Colonic mucosa (tissue), 4 donors: ENCODE measurements around the gene CD7. TPM values are rescaled to one million over a fixed set of nuclear protein-coding genes. Genes with fewer than 3 reads are reported as not detected.

Source experiments
- DNase-seq: peaks from one replicate; pipeline ENCODE4 v3.0.0-alpha.2; 2020
- H3K27ac ChIP-seq: fragments of 200-600 bp; one replicate; pipeline ENCODE4 v1.8.0; 2021
- H3K27me3 ChIP-seq: fragments of 200-600 bp; one replicate; pipeline ENCODE4 v1.8.0; 2021
- H3K36me3 ChIP-seq: fragments of 200-600 bp; one replicate; pipeline ENCODE4 v1.8.0; 2021
- H3K4me1 ChIP-seq: fragments of 200-600 bp; one replicate; pipeline ENCODE4 v1.8.0; 2021; ENCODE audit warnings: mild to moderate bottlenecking
- H3K4me3 ChIP-seq: fragments of 200-600 bp; one replicate; pipeline ENCODE4 v1.8.0; 2021
- H3K9ac ChIP-seq, 2 donors: one replicate each; pipeline ENCODE4 v1.7.0; 2013; ENCODE audit warnings: control low read depth in 2 of 2, low read depth in 2 of 2, low read length in 2 of 2
- H3K9me3 ChIP-seq: fragments of 200-600 bp; one replicate; pipeline ENCODE4 v1.8.0; 2021
- intact Hi-C: fragments of 100-400 bp; cut with DNase I; formaldehyde crosslinking; loops from one replicate; pipeline ENCODE4 v1.14.1; 2022
- total RNA-seq, 2 donors: library from RNA; stranded (reverse); fragmentation: NEBNext Ultra II Directional in 1 of 2; extraction: Animal tissue kit (Norgen Biotek cat#: 25700) in 1 of 2; gene quantifications; one replicate each; pipeline ENCODE4 v1.2.1, GENCODE V29; 2021
- TF ChIP-seq, protein P1 (sequence below): fragments of 200-600 bp; IDR thresholded peaks from one replicate; pipeline ENCODE4 v1.8.0; 2022; ENCODE audit warnings: antibody characterized with exemption, mild to moderate bottlenecking
- donor health status: healthy.
- donor health status: DM: no; HTN: no; CAD: no.
- donor health status: DM: no; HTN: no; CAD: no.

Gene CD7
- total RNA-seq, 2 donors from 2014 or later = 4.2 to 5.0 TPM

DNA sequence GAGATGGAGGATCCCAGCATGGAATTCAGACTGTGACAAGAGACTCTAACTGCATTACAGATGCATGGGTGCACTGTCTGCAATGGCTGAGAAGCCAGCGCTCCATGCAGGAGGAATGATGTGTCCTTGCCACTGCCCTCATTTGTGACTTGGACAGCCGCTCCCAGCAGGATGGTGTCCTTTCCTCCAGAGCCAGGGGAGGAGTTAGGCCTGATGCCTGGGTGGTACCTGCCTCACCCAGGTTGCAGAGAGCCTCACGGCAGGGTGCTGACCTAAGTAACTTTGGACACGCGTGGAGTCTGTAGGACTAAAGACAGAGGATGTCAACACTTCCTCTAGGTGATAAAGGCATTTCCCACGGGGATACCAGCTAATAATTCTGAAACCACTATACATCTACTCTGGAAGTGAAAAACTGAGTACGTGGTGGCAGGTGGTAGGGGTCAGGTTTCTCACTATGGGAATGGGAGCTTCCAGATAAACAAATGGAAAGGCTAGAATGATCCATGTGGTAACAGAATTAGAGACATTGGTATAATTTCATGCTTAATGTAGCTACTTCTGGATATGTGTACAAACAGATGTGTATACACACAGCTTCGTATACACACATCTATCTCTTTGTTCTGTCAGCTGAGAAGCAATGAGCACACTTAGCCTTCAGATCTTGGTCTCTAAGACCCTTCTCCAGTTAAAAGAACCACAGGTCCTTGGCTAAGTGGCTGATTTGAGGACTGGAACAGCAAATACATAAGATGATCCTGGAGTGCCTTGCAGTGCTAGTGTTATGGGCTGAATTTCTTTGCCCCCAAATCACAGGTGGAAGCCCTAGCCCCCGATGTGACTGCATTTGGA lies 30.2 kb downstream of the CD7 start:
- H3K4me1 ChIP-seq = peaks cover 7% of the 10 kb centered on the region
- TF ChIP-seq, protein P1, sequence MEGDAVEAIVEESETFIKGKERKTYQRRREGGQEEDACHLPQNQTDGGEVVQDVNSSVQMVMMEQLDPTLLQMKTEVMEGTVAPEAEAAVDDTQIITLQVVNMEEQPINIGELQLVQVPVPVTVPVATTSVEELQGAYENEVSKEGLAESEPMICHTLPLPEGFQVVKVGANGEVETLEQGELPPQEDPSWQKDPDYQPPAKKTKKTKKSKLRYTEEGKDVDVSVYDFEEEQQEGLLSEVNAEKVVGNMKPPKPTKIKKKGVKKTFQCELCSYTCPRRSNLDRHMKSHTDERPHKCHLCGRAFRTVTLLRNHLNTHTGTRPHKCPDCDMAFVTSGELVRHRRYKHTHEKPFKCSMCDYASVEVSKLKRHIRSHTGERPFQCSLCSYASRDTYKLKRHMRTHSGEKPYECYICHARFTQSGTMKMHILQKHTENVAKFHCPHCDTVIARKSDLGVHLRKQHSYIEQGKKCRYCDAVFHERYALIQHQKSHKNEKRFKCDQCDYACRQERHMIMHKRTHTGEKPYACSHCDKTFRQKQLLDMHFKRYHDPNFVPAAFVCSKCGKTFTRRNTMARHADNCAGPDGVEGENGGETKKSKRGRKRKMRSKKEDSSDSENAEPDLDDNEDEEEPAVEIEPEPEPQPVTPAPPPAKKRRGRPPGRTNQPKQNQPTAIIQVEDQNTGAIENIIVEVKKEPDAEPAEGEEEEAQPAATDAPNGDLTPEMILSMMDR = no peak
- H3K36me3 ChIP-seq = no peaks in the 10 kb centered on the region
- H3K9ac ChIP-seq = peak overlapping the region in 1 of 2 donors; percentile 13
- H3K9me3 ChIP-seq = no peaks in the 10 kb centered on the region
- H3K4me3 ChIP-seq = no peak overlapping the region
- H3K27ac ChIP-seq = peak overlapping the region; percentile 70
- no peak for DNase-seq
- intact Hi-C loops = no loop called here
- H3K27me3 ChIP-seq = no peaks in the 10 kb centered on the region

DNA sequence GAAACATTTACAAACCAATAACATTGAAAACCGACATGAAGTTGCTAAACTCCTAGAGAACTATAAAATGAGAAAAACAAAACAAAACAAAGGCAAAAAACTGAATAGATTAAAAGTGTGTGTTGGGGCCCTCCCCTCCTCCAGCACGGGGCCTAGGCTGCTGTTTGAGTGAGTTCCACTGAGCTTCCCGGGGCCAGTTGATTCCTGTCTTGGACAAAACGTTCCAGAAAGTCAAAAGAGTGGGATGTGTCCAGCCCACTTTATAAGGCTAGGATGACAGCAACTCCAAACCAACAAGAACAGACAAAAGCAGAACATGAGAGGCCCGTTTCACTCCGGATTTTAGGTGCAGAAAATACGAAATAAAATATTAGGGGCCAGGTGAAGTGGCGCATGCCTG lies 32.3 kb downstream of the CD7 start:
- Histone ChIP-seq H3K36me3 (no peaks in the 10 kb centered on the region), H3K4me1 (peaks cover 7% of the 10 kb centered on the region), H3K27me3 (no peaks in the 10 kb centered on the region), H3K27ac (no peak overlapping the region), H3K9ac (no peak overlapping the region), H3K4me3 (no peak overlapping the region), H3K9me3 (no peaks in the 10 kb centered on the region)
- DNase-seq = no peak
- intact Hi-C loops = no loop called here
- TF ChIP-seq, protein P1 = no peak

DNA sequence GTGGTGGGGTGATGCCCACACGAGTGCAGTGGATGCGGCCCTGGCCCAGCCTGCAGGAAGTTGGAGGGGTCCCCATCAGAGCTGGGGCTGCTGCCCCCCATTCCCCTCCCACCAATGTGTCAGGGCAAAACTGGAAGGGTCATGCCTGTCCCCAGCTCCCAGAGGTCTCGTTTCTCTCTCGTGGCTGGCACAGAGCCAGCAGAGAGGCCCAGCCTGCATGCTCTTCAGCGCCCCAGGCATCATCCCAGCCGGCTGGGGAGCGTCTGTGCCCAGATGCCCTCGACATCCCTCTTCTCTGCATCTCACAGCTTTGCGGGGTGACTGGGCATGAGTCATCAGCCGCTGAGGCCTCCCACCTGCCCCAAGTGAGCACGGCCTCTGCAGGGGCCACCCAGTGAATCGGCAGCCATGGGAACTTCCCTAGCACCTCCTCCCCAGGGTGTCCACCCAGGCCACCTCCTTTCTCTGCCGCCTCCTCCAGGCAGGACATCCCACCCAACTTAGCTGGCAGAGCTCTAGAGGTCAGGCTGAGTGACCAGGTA lies 34.1 kb downstream of the CD7 start:
- intact Hi-C loops = no loop called here
- TF ChIP-seq, protein P1 = no peak
- no peak overlapping the region for H3K4me3 ChIP-seq
- no peaks in the 10 kb centered on the region for H3K27me3 ChIP-seq
- no peaks in the 10 kb centered on the region for H3K9me3 ChIP-seq
- peaks cover 7% of the 10 kb centered on the region for H3K4me1 ChIP-seq
- no peaks in the 10 kb centered on the region for H3K36me3 ChIP-seq
- no peak for DNase-seq
- peak overlapping the region; percentile 21 to 52 for H3K9ac ChIP-seq
- H3K27ac ChIP-seq = no peak overlapping the region

DNA sequence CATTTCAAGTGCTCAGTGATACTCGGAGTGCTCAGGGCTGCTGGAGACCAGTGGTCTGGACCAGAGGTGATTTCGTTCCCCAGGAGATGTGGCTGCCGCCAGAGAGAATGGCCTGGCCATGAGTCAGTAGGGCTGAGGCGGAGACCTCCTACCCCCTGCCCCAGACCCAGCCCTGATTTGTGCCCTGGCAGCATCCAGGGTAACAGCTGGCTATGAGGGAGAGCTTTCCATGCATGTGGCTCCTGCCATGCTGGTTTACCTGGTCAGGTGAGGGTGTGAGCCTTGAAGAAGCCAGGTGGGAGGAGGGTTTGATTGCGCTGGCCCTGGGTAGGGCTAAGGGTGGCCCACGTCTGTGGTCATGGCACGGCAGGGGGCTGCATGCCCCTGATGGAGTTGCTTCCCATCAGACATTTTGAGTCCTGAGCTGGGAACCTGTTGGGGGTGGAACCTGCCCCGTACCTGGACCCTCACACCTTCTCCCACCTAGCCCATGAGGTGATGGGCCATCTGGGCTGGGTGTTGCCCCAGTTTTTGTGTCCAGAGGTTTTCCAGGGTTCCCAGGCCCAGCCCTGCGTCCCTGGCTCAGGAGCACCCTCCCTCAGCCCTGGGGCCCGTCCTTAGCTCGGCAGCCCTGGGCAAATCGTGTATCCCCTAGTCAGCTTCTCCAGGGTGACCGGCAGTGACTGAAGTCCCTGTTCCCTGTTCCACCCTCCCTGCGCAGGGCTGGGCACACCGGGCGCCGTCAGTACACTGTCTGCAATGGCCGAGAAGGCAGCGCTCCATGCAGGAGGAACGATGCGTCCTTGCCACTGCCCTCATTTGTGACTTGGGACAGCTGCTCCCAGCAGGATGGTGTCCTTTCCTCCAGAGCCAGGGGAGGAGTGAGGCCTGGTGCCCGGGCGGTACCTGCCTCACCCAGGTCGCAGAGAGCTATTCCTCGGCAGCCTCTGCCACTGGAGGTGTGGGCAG lies 34.9 kb downstream of the CD7 start:
- intact Hi-C loops = no loop called here
- H3K27me3 ChIP-seq = no peaks in the 10 kb centered on the region
- peak overlapping the region; percentile 21 to 52 for H3K9ac ChIP-seq
- H3K4me3 ChIP-seq = no peak overlapping the region
- no peak for DNase-seq
- no peaks in the 10 kb centered on the region for H3K36me3 ChIP-seq
- TF ChIP-seq, protein P1 = no peak
- H3K9me3 ChIP-seq = no peaks in the 10 kb centered on the region
- no peak overlapping the region for H3K27ac ChIP-seq
- H3K4me1 ChIP-seq = peaks cover 3% of the 10 kb centered on the region

DNA sequence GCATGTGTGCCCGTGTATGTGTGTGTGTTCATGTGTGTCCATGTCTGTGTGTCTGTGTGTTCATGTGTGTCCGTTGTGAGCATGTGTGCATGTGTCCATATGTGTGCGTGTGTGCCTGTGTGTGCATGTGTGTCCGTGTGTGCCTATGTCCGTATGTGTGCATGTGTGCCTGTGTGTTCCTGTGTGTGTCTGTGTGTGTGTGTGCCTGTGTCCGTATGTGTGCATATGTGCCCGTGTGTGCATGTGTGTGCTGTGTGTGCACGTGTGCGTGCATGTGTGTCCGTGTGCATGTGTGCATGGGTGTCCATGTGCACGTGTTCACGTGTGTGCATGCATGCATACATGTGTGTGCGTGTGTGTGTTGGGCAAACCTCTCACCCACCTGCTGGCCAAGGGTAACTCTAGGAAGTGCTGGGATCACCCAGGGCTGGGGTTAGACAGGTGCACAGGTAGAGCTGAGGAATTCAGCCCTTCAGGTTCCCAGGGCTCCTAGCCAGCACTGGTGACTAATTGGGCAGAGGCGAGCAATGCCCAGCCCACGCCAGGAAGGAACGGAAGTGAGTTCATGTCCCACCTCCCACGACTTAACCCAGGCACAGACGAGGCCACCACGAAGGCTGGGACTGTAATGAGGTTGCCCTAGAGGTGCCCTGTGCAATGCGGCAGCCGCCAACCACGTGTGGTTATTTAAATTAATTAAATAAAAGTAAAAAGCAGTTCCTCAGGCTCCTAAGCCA lies 35.7 kb downstream of the CD7 start:
- Histone ChIP-seq H3K36me3 (no peaks in the 10 kb centered on the region), H3K4me1 (no peaks in the 10 kb centered on the region), H3K27me3 (no peaks in the 10 kb centered on the region), H3K9me3 (no peaks in the 10 kb centered on the region), H3K27ac (no peak overlapping the region), H3K4me3 (no peak overlapping the region), H3K9ac (peak overlapping the region; percentile 0 to 52)
- intact Hi-C loops = no loop called here
- DNase-seq = no peak
- TF ChIP-seq, protein P1 = no peak
